Glutamatergic neuron (in vitro differentiated cells): Measurements from ENCODE around the gene CCDC9. TPM values are rescaled to one million over a fixed set of nuclear protein-coding genes. Genes with fewer than 3 reads are reported as not detected.

Source experiments
- DNase-seq: peaks from one replicate; pipeline ENCODE4 v3.0.0; 2022
- H3K27ac Mint-ChIP-seq: one replicate; pipeline ENCODE4 v1.8.0; 2020; ENCODE audit warnings: mild to moderate bottlenecking, mixed read lengths, inconsistent platforms; ENCODE audit not compliant: unreplicated experiment
- H3K27me3 Mint-ChIP-seq: one replicate; pipeline ENCODE4 v1.8.0; 2020; ENCODE audit warnings: mild to moderate bottlenecking, moderate library complexity, mixed read lengths, inconsistent platforms; ENCODE audit not compliant: unreplicated experiment
- H3K36me3 Mint-ChIP-seq: one replicate; pipeline ENCODE4 v1.8.0; 2020; ENCODE audit warnings: mild to moderate bottlenecking, mixed read lengths, inconsistent platforms; ENCODE audit not compliant: unreplicated experiment
- H3K4me1 Mint-ChIP-seq: one replicate; pipeline ENCODE4 v1.8.0; 2020; ENCODE audit warnings: mild to moderate bottlenecking, low read depth, mixed read lengths, inconsistent platforms; ENCODE audit not compliant: unreplicated experiment
- H3K4me3 Mint-ChIP-seq: one replicate; pipeline ENCODE4 v1.8.0; 2020; ENCODE audit warnings: mild to moderate bottlenecking, mixed read lengths, inconsistent platforms; ENCODE audit not compliant: unreplicated experiment
- H3K9me3 Mint-ChIP-seq: one replicate; pipeline ENCODE4 v1.8.0; 2020; ENCODE audit warnings: mild to moderate bottlenecking, moderate library complexity, mixed read lengths, inconsistent platforms; ENCODE audit not compliant: unreplicated experiment
- CTCF ChIP-seq: fragments of 200-600 bp; sonication (generic); IDR thresholded peaks from one replicate; pipeline ENCODE4 v1.5.0; 2021; ENCODE audit not compliant: partially characterized antibody, unreplicated experiment
- total RNA-seq: library from RNA; stranded (reverse); fragmentation: NEBNext Ultra II Directional; extraction: Animal tissue kit (Norgen Biotek cat#: 25700); gene quantifications from one replicate; pipeline ENCODE4 v1.2.1, GENCODE V29; 2021; ENCODE audit not compliant: unreplicated experiment

Gene CCDC9
- total RNA-seq, 1 donor from 2014 or later: 16.8 TPM

- Mint-ChIP-seq H3K27me3 (peaks cover 11% of the 10 kb centered on the region), H3K36me3 (no peaks in the 10 kb centered on the region), H3K4me3 (peak overlapping the region; percentile 88), H3K9me3 (peaks cover 13% of the 10 kb centered on the region), H3K4me1 (peaks cover 14% of the 10 kb centered on the region), H3K27ac (peak overlapping the region; percentile 97)
- TF ChIP-seq CTCF: no peak
- DNase-seq: peak; percentile 64
Measured at GRCh38 chr19:47226426-47227351, 29.6 kb upstream of the CCDC9 start.

GRCh38 chr19:47227352-47228167 lies 28.8 kb upstream of the CCDC9 start:
- H3K27ac Mint-ChIP-seq: peak overlapping the region; percentile 95
- peaks cover 19% of the 10 kb centered on the region for H3K9me3 Mint-ChIP-seq
- H3K36me3 Mint-ChIP-seq: no peaks in the 10 kb centered on the region
- peaks cover 11% of the 10 kb centered on the region for H3K27me3 Mint-ChIP-seq
- H3K4me1 Mint-ChIP-seq: peaks cover 13% of the 10 kb centered on the region
- TF ChIP-seq CTCF: no peak
- DNase-seq: peak; percentile 92
- peak overlapping the region; percentile 78 for H3K4me3 Mint-ChIP-seq

- no peak for TF ChIP-seq CTCF
- peak overlapping the region; percentile 78 for H3K4me3 Mint-ChIP-seq
- no peaks in the 10 kb centered on the region for H3K36me3 Mint-ChIP-seq
- H3K27ac Mint-ChIP-seq: no peak overlapping the region
- H3K4me1 Mint-ChIP-seq: peaks cover 14% of the 10 kb centered on the region
- peaks cover 23% of the 10 kb centered on the region for H3K9me3 Mint-ChIP-seq
- peak; percentile 55 for DNase-seq
- H3K27me3 Mint-ChIP-seq: peaks cover 14% of the 10 kb centered on the region
Measured at GRCh38 chr19:47228168-47228936, 28.0 kb upstream of the CCDC9 start.

GRCh38 chr19:47228937-47229675 lies 27.2 kb upstream of the CCDC9 start:
- H3K9me3 Mint-ChIP-seq: peaks cover 23% of the 10 kb centered on the region
- TF ChIP-seq CTCF: no peak
- no peaks in the 10 kb centered on the region for H3K36me3 Mint-ChIP-seq
- no peak overlapping the region for H3K27ac Mint-ChIP-seq
- DNase-seq: no peak
- H3K4me1 Mint-ChIP-seq: peaks cover 14% of the 10 kb centered on the region
- peaks cover 14% of the 10 kb centered on the region for H3K27me3 Mint-ChIP-seq
- H3K4me3 Mint-ChIP-seq: no peak overlapping the region
